ENCODE data around the gene CBY2. TPM values are rescaled to one million over a fixed set of nuclear protein-coding genes. Genes with fewer than 3 reads are reported as not detected.

CBY2 gene
- total RNA-seq, 1 donor from 2014 or later = not detected

GRCh38 chr13:45714170-45714569 lies 12.1 kb downstream of the CBY2 start:
- DNase-seq (ENCODE audit: low spot score in 2 of 2) = no peak
- no peaks in the 10 kb centered on the region for H3K36me3 ChIP-seq
- intact Hi-C loops (cut with DNase I) = no loop called here

DNA sequence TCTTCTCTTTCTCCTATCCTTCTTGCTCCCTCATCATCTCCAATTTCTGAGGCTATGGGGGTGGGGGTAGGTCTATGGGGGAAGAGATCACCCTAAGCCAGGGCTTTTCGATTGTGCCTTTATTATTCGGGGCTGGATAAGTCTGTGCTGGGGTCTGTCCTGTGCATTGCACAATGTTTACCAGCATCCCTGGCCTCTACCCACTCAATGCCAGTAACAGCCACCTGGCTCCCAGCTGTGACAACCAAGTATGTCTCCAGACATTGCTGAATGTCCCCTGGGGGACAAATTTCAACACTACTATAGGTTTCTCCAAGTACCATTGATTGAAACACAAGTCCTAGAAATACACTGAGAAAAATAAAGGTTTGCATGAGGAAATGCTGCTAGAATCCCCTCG lies 13.2 kb downstream of the CBY2 start:
- TF ChIP-seq CTCF (IDR thresholded peaks at IDR 0.05) = no peak
- Histone ChIP-seq H3K9me3 (no peaks in the 10 kb centered on the region), H3K27ac (no peak overlapping the region), H3K27me3 (no peaks in the 10 kb centered on the region), H3K4me3 (no peak overlapping the region), H3K4me1 (no peaks in the 10 kb centered on the region), H3K36me3 (no peaks in the 10 kb centered on the region)
- intact Hi-C loops (cut with DNase I) = no loop called here
- DNase-seq (ENCODE audit: low spot score in 2 of 2) = no peak

More at GRCh38 chr13:45714170-45714569, 12.1 kb downstream of the CBY2 start:
- no peaks in the 10 kb centered on the region for H3K9me3 ChIP-seq
- no peak overlapping the region for H3K27ac ChIP-seq
- no peak for TF ChIP-seq CTCF (IDR thresholded peaks at IDR 0.05)
- H3K27me3 ChIP-seq = no peaks in the 10 kb centered on the region
- H3K4me3 ChIP-seq = no peak overlapping the region
- no peaks in the 10 kb centered on the region for H3K4me1 ChIP-seq

GRCh38 chr13:45717349-45717748 lies 15.2 kb downstream of the CBY2 start:
- Histone ChIP-seq H3K4me3 (no peak overlapping the region), H3K27me3 (no peaks in the 10 kb centered on the region), H3K36me3 (no peaks in the 10 kb centered on the region), H3K27ac (no peak overlapping the region), H3K4me1 (no peaks in the 10 kb centered on the region), H3K9me3 (no peaks in the 10 kb centered on the region)
- TF ChIP-seq CTCF (IDR thresholded peaks at IDR 0.05) = no peak
- no peak for DNase-seq (ENCODE audit: low spot score in 2 of 2)
- intact Hi-C loops (cut with DNase I) = no loop called here

DNA sequence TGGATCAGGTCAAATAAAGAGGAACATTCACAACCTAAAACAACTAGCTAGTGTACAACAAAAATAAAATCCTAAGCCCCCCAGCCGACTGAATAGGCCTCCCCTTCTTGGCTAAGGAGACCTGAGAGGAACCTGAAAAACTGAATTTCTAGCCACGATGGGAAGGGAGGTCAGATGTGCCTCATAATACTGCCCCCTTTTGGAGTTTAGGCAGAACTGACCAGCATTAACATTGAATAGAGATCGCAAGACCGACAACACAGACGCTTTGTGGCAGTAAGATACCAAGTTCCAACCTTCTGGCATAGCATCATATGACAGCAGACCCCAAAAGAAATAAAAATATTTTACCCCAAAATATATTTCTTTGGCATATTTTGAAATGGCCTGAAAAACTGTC lies 15.9 kb downstream of the CBY2 start:
- no peaks in the 10 kb centered on the region for H3K4me1 ChIP-seq
- TF ChIP-seq CTCF (IDR thresholded peaks at IDR 0.05) = peak in 1 of 3 experiments; percentile 13
- H3K9me3 ChIP-seq = no peaks in the 10 kb centered on the region
- no peak overlapping the region for H3K27ac ChIP-seq
- no peaks in the 10 kb centered on the region for H3K36me3 ChIP-seq
- intact Hi-C loops (cut with DNase I) = no loop called here
- DNase-seq (ENCODE audit: low spot score in 2 of 2) = no peak
- no peaks in the 10 kb centered on the region for H3K27me3 ChIP-seq
- H3K4me3 ChIP-seq = no peak overlapping the region

DNA sequence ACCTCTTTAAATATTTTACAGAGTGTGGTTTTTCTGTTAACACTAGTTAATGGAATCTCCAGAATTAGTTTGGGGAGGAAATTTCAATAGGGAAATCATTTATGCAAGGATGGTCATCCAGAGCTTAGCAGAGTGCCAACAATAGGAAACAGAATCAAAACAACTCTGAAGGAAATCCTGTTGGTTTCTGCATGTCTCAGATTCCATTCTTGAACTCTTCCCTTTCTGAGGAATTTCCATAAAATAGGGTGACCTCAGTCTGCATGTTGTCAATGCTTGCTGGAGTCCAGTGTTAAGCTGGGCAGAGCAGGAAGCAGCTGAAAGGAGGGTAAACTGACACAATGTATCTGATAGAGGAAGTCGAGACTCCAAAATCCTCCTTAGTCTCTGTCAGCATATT lies 16.9 kb downstream of the CBY2 start:
- no peaks in the 10 kb centered on the region for H3K36me3 ChIP-seq
- no peaks in the 10 kb centered on the region for H3K27me3 ChIP-seq
- no peaks in the 10 kb centered on the region for H3K4me1 ChIP-seq
- no peak overlapping the region for H3K4me3 ChIP-seq
- DNase-seq (ENCODE audit: low spot score in 2 of 2) = no peak
- H3K27ac ChIP-seq = no peak overlapping the region
- H3K9me3 ChIP-seq = no peaks in the 10 kb centered on the region
- intact Hi-C loops (cut with DNase I) = no loop called here
- TF ChIP-seq CTCF (IDR thresholded peaks at IDR 0.05) = no peak

GRCh38 chr13:45721203-45721731 lies 19.1 kb downstream of the CBY2 start:
- TF ChIP-seq CTCF (IDR thresholded peaks at IDR 0.05) = no peak
- Histone ChIP-seq H3K27me3 (no peaks in the 10 kb centered on the region), H3K27ac (no peak overlapping the region), H3K36me3 (no peaks in the 10 kb centered on the region), H3K9me3 (no peaks in the 10 kb centered on the region), H3K4me3 (no peak overlapping the region), H3K4me1 (no peaks in the 10 kb centered on the region)
- DNase-seq (ENCODE audit: low spot score in 2 of 2) = no peak
- intact Hi-C loops (cut with DNase I) = no loop called here

Measured in ascending aorta (tissue), 2 donors.